ENCODE data around the gene IL5.

- TF ChIP-seq, protein P1, sequence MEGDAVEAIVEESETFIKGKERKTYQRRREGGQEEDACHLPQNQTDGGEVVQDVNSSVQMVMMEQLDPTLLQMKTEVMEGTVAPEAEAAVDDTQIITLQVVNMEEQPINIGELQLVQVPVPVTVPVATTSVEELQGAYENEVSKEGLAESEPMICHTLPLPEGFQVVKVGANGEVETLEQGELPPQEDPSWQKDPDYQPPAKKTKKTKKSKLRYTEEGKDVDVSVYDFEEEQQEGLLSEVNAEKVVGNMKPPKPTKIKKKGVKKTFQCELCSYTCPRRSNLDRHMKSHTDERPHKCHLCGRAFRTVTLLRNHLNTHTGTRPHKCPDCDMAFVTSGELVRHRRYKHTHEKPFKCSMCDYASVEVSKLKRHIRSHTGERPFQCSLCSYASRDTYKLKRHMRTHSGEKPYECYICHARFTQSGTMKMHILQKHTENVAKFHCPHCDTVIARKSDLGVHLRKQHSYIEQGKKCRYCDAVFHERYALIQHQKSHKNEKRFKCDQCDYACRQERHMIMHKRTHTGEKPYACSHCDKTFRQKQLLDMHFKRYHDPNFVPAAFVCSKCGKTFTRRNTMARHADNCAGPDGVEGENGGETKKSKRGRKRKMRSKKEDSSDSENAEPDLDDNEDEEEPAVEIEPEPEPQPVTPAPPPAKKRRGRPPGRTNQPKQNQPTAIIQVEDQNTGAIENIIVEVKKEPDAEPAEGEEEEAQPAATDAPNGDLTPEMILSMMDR (IDR thresholded peaks at IDR 0.05), result no peak
- TF ChIP-seq POLR2A (IDR thresholded peaks at IDR 0.05), result no peak
These were observed 40.1 kb downstream of the IL5 start for GRCh38 chr5:132503244-132503643.
